Liver (tissue), 9 donors: ENCODE data around the gene SMIM10L2A. TPM values are rescaled to one million over a fixed set of nuclear protein-coding genes. Genes with fewer than 3 reads are reported as not detected.

Source experiments
- DNase-seq: peaks from one replicate; pipeline ENCODE4 v3.0.0-alpha.2; 2017; ENCODE audit warnings: low spot score
- H3K27ac ChIP-seq, 2 donors: one replicate each; pipeline ENCODE4 v1.7.0; 2013; ENCODE audit warnings: inconsistent platforms in 2 of 2, low read length in 2 of 2, control low read depth in 1 of 2, low read depth in 1 of 2, mild to moderate bottlenecking in 1 of 2
- H3K27me3 ChIP-seq, 4 donors: one replicate each; pipeline versions ENCODE4 v1.6.1 to v1.7.0; 2013; ENCODE audit warnings: low read length in 3 of 4, inconsistent platforms in 1 of 4, mild to moderate bottlenecking in 1 of 4, moderate library complexity in 1 of 4; ENCODE audit not compliant: control insufficient read depth in 4 of 4, insufficient read depth in 4 of 4
- H3K36me3 ChIP-seq, 4 donors: one replicate each; pipeline versions ENCODE4 v1.6.1 to v1.7.0; 2013; ENCODE audit warnings: low read length in 3 of 4, mild to moderate bottlenecking in 3 of 4, low read depth in 1 of 4, moderate library complexity in 1 of 4; ENCODE audit not compliant: control insufficient read depth in 4 of 4, insufficient read depth in 3 of 4
- H3K4me1 ChIP-seq, 4 donors: one replicate each; pipeline versions ENCODE4 v1.6.1 to v1.7.0; 2013; ENCODE audit warnings: low read length in 3 of 4, mild to moderate bottlenecking in 3 of 4, moderate library complexity in 1 of 4; ENCODE audit not compliant: control insufficient read depth in 4 of 4, insufficient read depth in 4 of 4
- H3K4me3 ChIP-seq, 3 donors: one replicate each; pipeline versions ENCODE4 v1.6.1 to v1.7.0; 2013; ENCODE audit warnings: low read length in 3 of 3, control low read depth in 1 of 3, low read depth in 1 of 3, mild to moderate bottlenecking in 1 of 3
- H3K9ac ChIP-seq, 2 donors: one replicate each; pipeline ENCODE4 v1.7.0; 2013; ENCODE audit warnings: low read length in 2 of 2, mild to moderate bottlenecking in 2 of 2, moderate library complexity in 2 of 2, control low read depth in 1 of 2, low read depth in 1 of 2
- H3K9me3 ChIP-seq, 4 donors: one replicate each; pipeline versions ENCODE4 v1.6.1 to v1.7.0; 2013; ENCODE audit warnings: low read length in 3 of 4; ENCODE audit not compliant: control insufficient read depth in 4 of 4
- EGR1 ChIP-seq, 2 donors: IDR thresholded peaks; 2 replicates each; pipeline ENCODE4 v1.6.1; 2016 to 2018; ENCODE audit warnings: antibody characterized with exemption in 2 of 2, low read depth in 2 of 2
- FOXA1 ChIP-seq: IDR thresholded peaks from 2 replicates; pipeline ENCODE4 v1.6.1; 2016; ENCODE audit warnings: antibody characterized with exemption
- FOXA2 ChIP-seq: IDR thresholded peaks from 2 replicates; pipeline ENCODE4 v1.6.1; 2016; ENCODE audit warnings: antibody characterized with exemption
- GABPA ChIP-seq, 2 donors: IDR thresholded peaks in 1 of 2; conservative IDR thresholded peaks in 1 of 2; 2 replicates each; pipeline ENCODE4 v1.6.1; 2016; ENCODE audit warnings: antibody characterized with exemption in 2 of 2, mild to moderate bottlenecking in 1 of 2, moderate library complexity in 1 of 2
- HNF4A ChIP-seq, 2 donors: conservative IDR thresholded peaks; 2 replicates each; pipeline ENCODE4 v1.6.1; 2016; ENCODE audit warnings: antibody characterized with exemption in 2 of 2, mild to moderate bottlenecking in 2 of 2
- HNF4G ChIP-seq: IDR thresholded peaks from 2 replicates; pipeline ENCODE4 v1.6.1; 2016; ENCODE audit warnings: antibody characterized with exemption
- JUND ChIP-seq, 2 donors: IDR thresholded peaks; 2 replicates each; pipeline ENCODE4 v1.6.1; 2016; ENCODE audit warnings: antibody characterized with exemption in 2 of 2
- MAX ChIP-seq: IDR thresholded peaks from 2 replicates; pipeline ENCODE4 v1.6.1; 2016; ENCODE audit warnings: antibody characterized with exemption
- NR2F2 ChIP-seq: IDR thresholded peaks from 2 replicates; pipeline ENCODE4 v1.6.1; 2016; ENCODE audit warnings: antibody characterized with exemption
- RAD21 ChIP-seq, 2 donors: IDR thresholded peaks; 2 replicates each; pipeline ENCODE4 v1.6.1; 2016; ENCODE audit warnings: antibody characterized with exemption in 2 of 2, mild to moderate bottlenecking in 2 of 2
- RXRA ChIP-seq, 2 donors: IDR thresholded peaks; 2 replicates each; pipeline ENCODE4 v1.6.1; 2017 to 2018; ENCODE audit warnings: antibody characterized with exemption in 2 of 2, mild to moderate bottlenecking in 1 of 2
- SP1 ChIP-seq: IDR thresholded peaks from 2 replicates; pipeline ENCODE4 v1.6.1; 2018; ENCODE audit warnings: antibody characterized with exemption, mild to moderate bottlenecking
- YY1 ChIP-seq: IDR thresholded peaks from 2 replicates; pipeline ENCODE4 v1.6.1; 2016; ENCODE audit warnings: antibody characterized with exemption, mild to moderate bottlenecking
- WGBS: extraction: QIAGEN DNeasy Blood & Tissue Kit; methylation state at CpG from one replicate; pipeline ENCODE4 v1.1.7; 2013; 5-methylcytosine and 5-hydroxymethylcytosine counted together
- polyA plus RNA-seq, 2 donors: library from polyadenylated mRNA; stranded (reverse) in 1 of 2; unstranded in 1 of 2; fragments of 200-250 nt in 1 of 2; fragments of >200 nt in 1 of 2; fragmentation: Nextera tagmentation in 1 of 2; extraction: Ambion mirVana in 1 of 2; gene quantifications; one replicate each; pipeline versions ENCODE4 v1.2.1 to v1.2.3, GENCODE V29; 2013 to 2015
- total RNA-seq, 2 donors: library from RNA; depleted of rRNA; stranded (reverse); fragments of >200 nt; gene quantifications; one replicate each; pipeline ENCODE4 v1.2.3, GENCODE V29; 2014
- TF ChIP-seq, protein P1 (sequence below): fragments of 150-350 bp; IDR thresholded peaks from 2 replicates; pipeline ENCODE4 v1.5.1; 2017; ENCODE audit warnings: improper control_type of control experiment, low read depth, low read length; ENCODE audit not compliant: missing input control
- TF ChIP-seq, protein P2 (sequence below): IDR thresholded peaks from 2 replicates; pipeline ENCODE4 v1.6.1; 2016; ENCODE audit warnings: antibody characterized with exemption
- TF ChIP-seq, protein P3 (sequence below): IDR thresholded peaks from 2 replicates; pipeline ENCODE4 v1.6.1; 2016; ENCODE audit warnings: antibody characterized with exemption
- donor health status: healthy.
- donor health status: healthy.
- donor health status: healthy.
- donor health status: healthy.
- donor health status: healthy.

SMIM10L2A gene
- total and polyA plus RNA-seq, 4 donors: 0.07 to 0.98 (median 0.13) TPM

DNA sequence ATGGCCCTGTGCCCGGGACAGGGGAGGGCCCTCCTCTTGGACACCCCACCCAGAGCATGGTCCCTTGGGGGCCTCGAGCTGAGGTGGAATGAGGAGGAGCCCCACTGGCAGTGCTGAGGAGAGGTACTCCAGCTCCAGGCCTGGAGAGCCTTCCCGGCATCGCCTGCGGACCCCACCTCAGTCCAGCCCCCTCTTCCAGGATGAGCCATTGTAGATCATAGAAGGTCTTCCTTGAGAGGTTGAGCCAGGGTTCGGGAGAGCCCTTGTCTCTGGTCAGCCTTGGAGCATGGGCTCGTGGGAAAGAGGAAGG lies 16.9 kb downstream of the SMIM10L2A start:
- Histone ChIP-seq H3K27ac (no peak overlapping the region), H3K4me1 (no peaks in the 10 kb centered on the region), H3K9me3 (no peaks in the 10 kb centered on the region), H3K36me3 (no peaks in the 10 kb centered on the region), H3K9ac (no peak overlapping the region), H3K27me3 (no peaks in the 10 kb centered on the region), H3K4me3 (no peak overlapping the region)
- TF ChIP-seq MAX (no peak), SP1 (no peak), GABPA (IDR thresholded peaks at IDR 0.05 in 1 of 2, conservative IDR thresholded peaks at IDR 0.05 in 1 of 2) (no peak), RAD21 (IDR thresholded peaks at IDR 0.05) (no peak)
- TF ChIP-seq, protein P1, sequence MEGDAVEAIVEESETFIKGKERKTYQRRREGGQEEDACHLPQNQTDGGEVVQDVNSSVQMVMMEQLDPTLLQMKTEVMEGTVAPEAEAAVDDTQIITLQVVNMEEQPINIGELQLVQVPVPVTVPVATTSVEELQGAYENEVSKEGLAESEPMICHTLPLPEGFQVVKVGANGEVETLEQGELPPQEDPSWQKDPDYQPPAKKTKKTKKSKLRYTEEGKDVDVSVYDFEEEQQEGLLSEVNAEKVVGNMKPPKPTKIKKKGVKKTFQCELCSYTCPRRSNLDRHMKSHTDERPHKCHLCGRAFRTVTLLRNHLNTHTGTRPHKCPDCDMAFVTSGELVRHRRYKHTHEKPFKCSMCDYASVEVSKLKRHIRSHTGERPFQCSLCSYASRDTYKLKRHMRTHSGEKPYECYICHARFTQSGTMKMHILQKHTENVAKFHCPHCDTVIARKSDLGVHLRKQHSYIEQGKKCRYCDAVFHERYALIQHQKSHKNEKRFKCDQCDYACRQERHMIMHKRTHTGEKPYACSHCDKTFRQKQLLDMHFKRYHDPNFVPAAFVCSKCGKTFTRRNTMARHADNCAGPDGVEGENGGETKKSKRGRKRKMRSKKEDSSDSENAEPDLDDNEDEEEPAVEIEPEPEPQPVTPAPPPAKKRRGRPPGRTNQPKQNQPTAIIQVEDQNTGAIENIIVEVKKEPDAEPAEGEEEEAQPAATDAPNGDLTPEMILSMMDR: no peak
- no peak for DNase-seq
- WGBS: 77% methylated on average over 7 of the region's 7 CpGs

GRCh38 chrX:135449637-135450550 lies 28.1 kb downstream of the SMIM10L2A start:
- no peaks in the 10 kb centered on the region for H3K9me3 ChIP-seq
- TF ChIP-seq EGR1 (IDR thresholded peaks at IDR 0.05; ENCODE audit: low read depth in 2 of 2) (no peak), SP1 (no peak), FOXA2 (no peak), HNF4G (no peak), RXRA (IDR thresholded peaks at IDR 0.05) (no peak), JUND (IDR thresholded peaks at IDR 0.05) (no peak), FOXA1 (no peak), GABPA (IDR thresholded peaks at IDR 0.05 in 1 of 2, conservative IDR thresholded peaks at IDR 0.05 in 1 of 2) (no peak), MAX (no peak), HNF4A (conservative IDR thresholded peaks at IDR 0.05) (no peak), NR2F2 (no peak), YY1 (no peak)
- TF ChIP-seq, protein P1: no peak
- TF ChIP-seq, protein P2, sequence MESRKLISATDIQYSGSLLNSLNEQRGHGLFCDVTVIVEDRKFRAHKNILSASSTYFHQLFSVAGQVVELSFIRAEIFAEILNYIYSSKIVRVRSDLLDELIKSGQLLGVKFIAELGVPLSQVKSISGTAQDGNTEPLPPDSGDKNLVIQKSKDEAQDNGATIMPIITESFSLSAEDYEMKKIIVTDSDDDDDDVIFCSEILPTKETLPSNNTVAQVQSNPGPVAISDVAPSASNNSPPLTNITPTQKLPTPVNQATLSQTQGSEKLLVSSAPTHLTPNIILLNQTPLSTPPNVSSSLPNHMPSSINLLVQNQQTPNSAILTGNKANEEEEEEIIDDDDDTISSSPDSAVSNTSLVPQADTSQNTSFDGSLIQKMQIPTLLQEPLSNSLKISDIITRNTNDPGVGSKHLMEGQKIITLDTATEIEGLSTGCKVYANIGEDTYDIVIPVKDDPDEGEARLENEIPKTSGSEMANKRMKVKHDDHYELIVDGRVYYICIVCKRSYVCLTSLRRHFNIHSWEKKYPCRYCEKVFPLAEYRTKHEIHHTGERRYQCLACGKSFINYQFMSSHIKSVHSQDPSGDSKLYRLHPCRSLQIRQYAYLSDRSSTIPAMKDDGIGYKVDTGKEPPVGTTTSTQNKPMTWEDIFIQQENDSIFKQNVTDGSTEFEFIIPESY: no peak
- TF ChIP-seq, protein P3, sequence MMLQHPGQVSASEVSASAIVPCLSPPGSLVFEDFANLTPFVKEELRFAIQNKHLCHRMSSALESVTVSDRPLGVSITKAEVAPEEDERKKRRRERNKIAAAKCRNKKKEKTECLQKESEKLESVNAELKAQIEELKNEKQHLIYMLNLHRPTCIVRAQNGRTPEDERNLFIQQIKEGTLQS: no peak
- no peaks in the 10 kb centered on the region for H3K4me1 ChIP-seq
- no peaks in the 10 kb centered on the region for H3K36me3 ChIP-seq
- no peak overlapping the region for H3K9ac ChIP-seq
- DNase-seq: no peak
- no peak overlapping the region for H3K27ac ChIP-seq
- H3K27me3 ChIP-seq: peaks cover 0 to 3% (median 0%) of the 10 kb centered on the region in 4 donors
- WGBS: 83% methylated on average over 8 of the region's 8 CpGs
- H3K4me3 ChIP-seq: no peak overlapping the region
